GM19351 (cell line): ENCODE data around the gene DTX3.
A peak's percentile ranks its signal among the peaks of the same experiment; 100 is the strongest.
"Not testable (repeated sequence)": the region's sequence is repeated elsewhere in the genome, so short reads cannot be mapped to it uniquely, and the experiment has no call there.

Experiments
- ATAC-seq: cut with Tn5 transposase; IDR thresholded peaks from one replicate; pipeline ENCODE4 v1.9.1; 2021; ENCODE audit warnings: mild to moderate bottlenecking, moderate library complexity; ENCODE audit not compliant: unreplicated experiment

DTX3 gene, protein sequence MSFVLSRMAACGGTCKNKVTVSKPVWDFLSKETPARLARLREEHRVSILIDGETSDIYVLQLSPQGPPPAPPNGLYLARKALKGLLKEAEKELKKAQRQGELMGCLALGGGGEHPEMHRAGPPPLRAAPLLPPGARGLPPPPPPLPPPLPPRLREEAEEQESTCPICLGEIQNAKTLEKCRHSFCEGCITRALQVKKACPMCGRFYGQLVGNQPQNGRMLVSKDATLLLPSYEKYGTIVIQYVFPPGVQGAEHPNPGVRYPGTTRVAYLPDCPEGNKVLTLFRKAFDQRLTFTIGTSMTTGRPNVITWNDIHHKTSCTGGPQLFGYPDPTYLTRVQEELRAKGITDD

DNA sequence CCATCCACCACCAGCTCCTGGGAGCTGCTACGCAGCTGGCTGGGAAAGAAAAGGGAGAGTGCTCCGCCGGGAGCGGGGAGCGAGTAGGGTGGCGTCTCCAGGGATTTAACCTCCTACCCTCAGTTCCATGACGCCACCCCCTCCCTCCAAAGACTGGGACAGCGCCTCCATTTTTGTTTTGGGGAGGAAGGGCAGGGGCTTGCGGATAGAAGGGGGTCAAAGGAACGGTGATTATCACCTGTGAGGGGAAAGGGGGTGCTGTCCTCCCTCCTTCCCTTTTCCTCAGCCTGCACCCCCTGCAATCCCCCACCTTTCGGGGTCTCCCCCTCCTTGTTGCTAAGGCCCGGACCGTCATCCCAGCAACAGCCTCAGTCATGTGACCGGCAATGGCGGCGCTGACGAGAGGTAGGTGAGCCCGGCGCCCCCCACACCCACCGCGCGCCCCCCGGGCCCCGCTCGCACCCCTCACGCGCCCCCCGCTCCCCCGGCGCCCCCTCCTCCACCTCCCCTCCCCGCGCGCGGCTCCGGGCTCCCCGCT, at the start of gene DTX3:
TSS of gene DTX3 (plus strand) at position 371 of the 538 bp plus-strand sequence. CDS start 1,694 bp downstream, outside the sequence.
- peak; percentile 84 for ATAC-seq

- ATAC-seq: no peak
These were observed 49.7 kb upstream of the DTX3 start for GRCh38 chr12:57554897-57555296.

- no peak for ATAC-seq
These were observed 45.8 kb upstream of the DTX3 start for GRCh38 chr12:57558864-57559263.

- no peak for ATAC-seq
These were observed 44.1 kb upstream of the DTX3 start for GRCh38 chr12:57560516-57560915.

DNA sequence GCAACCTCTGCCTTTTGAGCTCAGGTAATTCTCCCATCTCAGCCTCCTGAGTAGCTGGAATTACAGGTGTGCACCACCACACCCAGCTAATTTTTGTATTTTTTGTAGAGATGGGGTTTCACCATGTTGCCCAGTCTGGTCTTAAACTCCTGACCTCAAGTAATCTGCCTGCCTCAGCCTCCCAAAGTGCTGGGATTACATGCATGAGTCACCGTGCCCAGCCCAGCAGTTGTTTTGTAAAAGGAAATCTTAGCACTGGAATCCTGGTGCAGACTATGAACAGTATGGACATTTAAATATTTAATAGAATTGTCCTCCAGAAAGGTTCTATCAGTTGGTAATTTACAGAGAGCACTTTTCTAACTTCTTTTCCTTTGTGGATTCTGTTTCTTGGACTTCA, 43.5 kb upstream of the DTX3 start:
- ATAC-seq: not testable (repeated sequence)

DNA sequence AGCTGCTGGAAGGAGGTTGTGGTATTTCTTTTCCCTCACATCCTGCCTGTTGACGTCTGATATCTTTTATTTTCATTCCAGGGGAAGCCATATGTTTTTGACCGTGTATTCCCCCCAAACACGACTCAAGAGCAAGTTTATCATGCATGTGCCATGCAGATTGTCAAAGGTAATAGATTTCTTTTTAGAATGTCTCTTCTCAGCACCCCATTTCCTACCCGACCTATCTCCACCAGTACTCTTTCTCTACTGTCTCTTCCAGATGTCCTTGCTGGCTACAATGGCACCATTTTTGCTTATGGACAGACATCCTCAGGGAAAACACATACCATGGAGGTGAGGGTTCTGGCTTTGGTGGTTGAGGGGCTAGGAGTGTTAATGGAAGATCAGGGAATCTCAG, 41.3 kb upstream of the DTX3 start:
- ATAC-seq: no peak

- ATAC-seq: no peak
These were observed 40.4 kb upstream of the DTX3 start for GRCh38 chr12:57564178-57564740.

GRCh38 chr12:57568838-57569237, 35.8 kb upstream of the DTX3 start:
- no peak for ATAC-seq

DNA sequence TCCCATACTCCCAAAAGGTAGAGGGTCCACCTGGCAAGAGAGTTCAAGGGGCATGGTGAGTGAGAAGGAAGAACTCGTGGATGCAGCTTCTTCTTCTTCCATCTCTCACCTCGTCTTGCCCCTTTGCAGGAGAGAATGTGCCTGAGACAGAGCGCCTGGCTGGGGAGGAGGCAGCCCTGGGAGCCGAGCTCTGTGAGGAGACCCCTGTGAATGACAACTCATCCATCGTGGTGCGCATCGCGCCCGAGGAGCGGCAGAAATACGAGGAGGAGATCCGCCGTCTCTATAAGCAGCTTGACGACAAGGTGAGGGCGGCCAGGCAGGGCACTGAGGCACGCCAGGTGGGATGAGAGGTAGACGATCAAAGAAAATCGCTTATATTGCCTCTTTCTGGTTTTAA, 34.8 kb upstream of the DTX3 start:
- ATAC-seq: no peak

GRCh38 chr12:57570438-57570837, 34.2 kb upstream of the DTX3 start:
- not testable (repeated sequence) for ATAC-seq

DNA sequence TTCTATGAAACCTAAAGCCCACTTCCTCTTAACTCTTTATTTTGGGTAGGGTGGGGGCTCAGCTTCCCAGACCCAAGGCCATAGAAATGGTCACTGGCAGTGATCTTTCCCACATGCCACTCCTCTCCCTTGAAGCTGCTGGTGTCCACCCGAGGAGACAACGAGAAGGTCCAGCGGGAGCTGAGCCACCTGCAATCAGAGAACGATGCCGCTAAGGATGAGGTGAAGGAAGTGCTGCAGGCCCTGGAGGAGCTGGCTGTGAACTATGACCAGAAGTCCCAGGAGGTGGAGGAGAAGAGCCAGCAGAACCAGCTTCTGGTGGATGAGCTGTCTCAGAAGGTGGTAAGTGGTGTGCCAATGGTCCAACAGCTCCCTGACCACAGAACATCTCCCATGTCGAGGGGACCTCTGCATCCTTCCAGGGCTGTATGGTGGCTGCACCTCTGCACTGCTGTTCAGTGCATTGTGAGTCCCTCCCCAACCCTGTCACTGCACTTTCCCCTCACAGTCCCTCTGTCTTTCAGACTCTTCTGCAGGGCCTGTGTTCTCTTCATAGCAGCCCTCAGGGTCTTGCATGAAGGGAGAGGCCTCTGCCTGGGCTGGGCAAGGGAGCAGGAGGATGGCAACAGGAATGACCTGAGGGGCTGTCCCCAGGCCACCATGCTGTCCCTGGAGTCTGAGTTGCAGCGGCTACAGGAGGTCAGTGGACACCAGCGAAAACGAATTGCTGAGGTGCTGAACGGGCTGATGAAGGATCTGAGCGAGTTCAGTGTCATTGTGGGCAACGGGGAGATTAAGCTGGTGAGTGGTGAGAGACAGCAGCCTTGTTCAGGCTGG, 32.5 kb upstream of the DTX3 start:
- ATAC-seq: no peak

DNA sequence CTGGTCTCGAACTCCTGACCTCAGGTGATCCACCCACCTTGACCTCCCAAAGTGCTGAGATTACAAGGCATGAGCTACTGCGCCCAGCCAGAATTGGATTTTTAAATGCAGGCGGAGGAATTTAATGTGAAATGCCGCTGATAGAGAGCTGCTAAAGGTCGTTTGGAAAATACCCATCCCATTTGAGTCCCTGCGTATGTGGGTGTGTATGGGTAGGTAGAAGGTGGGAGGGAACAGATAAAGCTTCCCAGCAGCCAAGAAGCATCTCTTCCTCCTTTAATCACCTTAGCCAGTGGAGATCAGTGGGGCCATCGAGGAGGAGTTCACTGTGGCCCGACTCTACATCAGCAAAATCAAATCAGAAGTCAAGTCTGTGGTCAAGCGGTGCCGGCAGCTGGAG, 29.8 kb upstream of the DTX3 start:
- no peak for ATAC-seq

DNA sequence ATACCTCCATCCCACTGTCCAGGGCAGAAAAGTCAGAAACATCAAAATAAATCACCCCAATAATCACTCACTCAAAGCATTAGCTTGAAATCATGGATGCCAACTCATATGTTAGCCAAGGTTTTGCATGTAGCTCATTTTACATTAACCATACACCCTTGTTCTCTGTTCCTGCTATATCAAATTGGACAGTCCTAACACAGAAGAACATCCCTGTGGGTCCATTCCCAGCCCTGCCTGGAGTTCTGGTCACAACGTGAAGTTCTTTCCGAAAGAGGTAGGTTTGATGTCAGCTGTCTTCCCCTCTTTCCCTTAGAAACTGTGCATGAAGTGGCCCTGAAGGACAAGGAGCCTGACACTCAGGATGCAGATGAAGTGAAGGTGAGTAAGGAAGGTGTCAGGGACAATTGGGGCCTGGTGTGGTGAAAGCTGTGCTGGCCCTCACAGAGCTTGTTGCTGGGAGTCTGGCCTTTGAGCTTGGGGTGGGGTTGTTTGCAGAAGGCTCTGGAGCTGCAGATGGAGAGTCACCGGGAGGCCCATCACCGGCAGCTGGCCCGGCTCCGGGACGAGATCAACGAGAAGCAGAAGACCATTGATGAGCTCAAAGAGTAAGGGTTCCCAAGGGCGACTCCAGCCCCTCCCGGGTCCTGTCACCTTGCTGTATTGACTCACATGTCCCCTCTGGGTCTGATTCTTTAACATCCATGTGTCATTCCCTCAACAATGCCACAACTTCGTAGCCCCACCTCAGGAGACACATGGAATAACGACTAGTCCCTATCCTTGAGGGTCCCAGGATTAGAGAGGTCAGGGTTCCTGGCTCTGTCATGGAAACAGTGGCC, 28.6 kb upstream of the DTX3 start:
- no peak for ATAC-seq

- no peak for ATAC-seq
These were observed 27.9 kb upstream of the DTX3 start for GRCh38 chr12:57576613-57577160.

DNA sequence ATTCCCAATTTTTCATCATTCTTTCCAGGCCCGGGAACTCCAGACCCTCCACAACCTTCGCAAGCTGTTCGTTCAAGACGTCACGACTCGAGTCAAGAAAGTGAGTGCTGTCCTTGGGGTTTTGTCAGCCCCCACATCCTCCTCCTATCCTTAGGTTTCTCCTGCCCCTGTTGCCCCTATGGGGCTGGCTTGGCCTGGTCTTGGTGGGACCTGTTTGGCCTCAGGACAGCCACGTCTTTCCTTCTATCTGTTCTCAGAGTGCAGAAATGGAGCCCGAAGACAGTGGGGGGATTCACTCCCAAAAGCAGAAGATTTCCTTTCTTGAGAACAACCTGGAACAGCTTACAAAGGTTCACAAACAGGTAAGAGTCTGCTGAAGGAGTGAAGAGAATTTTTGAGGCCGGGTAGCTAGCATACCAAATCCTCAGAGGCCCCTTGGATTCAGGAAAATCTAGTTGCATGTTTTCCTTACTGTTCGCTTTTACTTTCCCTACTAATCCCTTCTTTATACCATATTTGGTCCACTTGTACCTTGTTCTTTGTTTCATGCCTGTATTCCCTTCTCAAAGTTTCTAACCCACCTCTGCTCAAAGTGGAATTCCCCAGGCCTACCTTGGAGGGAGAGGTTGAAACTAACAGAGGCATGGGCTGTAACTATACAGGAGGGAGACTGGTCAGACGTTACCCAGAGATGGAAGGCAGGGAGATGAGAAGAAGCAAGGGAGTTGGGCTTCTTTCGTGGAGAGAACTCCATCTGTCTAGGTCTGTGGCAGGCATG, 26.5 kb upstream of the DTX3 start:
- no peak for ATAC-seq

- ATAC-seq: no peak
These were observed 25.6 kb upstream of the DTX3 start for GRCh38 chr12:57579011-57579410.

GRCh38 chr12:57579677-57580465, 24.8 kb upstream of the DTX3 start:
- ATAC-seq: no peak

GRCh38 chr12:57580466-57580795, 24.2 kb upstream of the DTX3 start:
- no peak for ATAC-seq

GRCh38 chr12:57581802-57582201, 22.8 kb upstream of the DTX3 start:
- ATAC-seq: no peak
